Caki2 (cell line): Measurements from ENCODE around the gene COA1. TPM values are rescaled to one million over a fixed set of nuclear protein-coding genes. Genes with fewer than 3 reads are reported as not detected.
"Not testable (repeated sequence)": the region's sequence is repeated elsewhere in the genome, so short reads cannot be mapped to it uniquely, and the experiment has no call there.

Source experiments
- DNase-seq: peaks from one replicate; pipeline ENCODE4 v3.0.0-alpha.2; 2015; ENCODE audit warnings: low read depth
- in situ Hi-C: cut with HindIII; loops from 2 replicates; pipeline ENCODE4 v1.10.0; 2016; ENCODE audit warnings: low sequenced_read_pairs, low pct_unique_long_range_greater_than_20kb, mixed read lengths
- total RNA-seq: library from RNA; depleted of rRNA; stranded (reverse); fragments of >200 nt; shearing (Covaris generic); gene quantifications from 2 replicates; pipeline ENCODE4 v1.2.3, GENCODE V29; 2014; ENCODE audit warnings: low replicate concordance

COA1 gene
- total RNA-seq, 1 experiment from 2014 or later: 128 TPM

DNA sequence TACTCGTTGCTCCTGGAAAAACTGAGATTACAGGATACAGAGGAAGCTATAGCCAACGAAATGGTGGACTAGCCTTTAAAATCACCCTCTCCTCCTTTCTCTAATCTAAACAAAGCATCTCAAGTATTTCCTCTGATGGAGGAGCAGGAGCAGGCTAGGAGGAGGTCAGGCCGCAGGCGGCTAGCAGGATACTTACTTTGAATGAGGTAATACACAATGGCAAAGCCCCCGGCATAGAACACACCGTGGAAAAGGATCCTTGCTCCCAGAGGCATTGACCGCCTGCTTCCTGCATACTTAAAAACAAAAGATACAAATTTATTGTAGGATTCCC, 82.0 kb downstream of the COA1 start:
- DNase-seq: no peak
- in situ Hi-C loops: no loop called here

DNA sequence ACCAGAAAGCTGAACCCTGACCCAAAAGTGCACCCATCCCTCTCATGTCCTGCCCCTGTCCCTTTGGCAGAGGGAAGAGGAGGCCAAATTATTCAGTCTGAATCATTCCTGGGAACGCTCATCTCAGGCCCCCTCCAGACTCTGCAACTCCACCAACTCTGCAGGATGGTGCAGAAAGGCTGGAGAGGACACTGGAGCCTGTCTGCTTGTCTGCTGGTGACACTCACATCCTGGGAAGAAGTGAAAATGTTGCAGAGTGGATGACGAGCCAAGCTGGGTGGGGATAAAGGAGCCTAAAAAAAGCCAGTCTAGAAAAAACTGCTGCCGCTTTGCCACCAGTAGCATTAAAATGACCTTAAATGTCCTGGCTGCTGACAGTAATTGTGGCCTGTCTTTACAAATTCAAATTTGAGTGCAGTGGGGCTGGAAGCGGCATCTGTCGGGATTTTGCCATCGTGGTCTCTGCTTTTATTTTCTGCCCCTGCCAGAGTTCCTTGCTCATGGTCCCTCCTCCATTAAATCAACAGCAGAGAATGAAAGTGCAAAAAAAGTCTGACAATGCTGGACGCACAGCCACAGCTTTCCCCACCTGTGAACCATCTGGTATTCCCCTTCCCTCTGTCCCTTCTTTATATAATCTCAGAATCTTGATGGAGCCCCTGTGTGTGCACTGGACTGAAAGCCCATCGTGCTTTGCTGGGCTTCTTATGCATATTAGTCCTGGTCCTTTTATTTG, 82.6 kb downstream of the COA1 start:
- DNase-seq: no peak
- in situ Hi-C loops: no loop called here

DNA sequence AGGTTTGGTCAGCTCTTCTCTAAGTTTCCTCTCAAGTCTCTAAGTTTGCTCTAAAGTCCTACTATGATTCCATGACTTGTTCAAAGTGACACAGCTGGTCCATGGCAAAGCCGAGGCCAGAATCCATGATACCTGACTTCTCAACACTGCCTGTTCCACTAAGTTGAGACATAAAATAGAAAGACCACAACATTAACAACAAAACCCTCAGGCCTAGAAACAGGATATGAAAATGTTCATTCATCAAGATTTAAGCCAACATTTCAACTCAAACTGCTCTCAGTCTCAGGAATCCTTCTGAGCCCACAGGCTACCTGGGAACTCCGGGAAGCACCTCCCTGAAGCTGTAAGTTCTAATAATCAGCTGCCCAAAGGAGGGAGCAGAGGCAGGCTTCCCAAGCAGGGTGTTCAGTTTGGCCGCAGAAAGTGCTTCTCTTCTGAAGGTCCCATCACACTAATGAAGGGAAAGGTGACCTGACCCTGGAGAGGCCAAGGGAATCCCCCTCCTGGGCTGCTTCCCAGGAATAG, 83.6 kb downstream of the COA1 start:
- no peak for DNase-seq
- in situ Hi-C loops: no loop called here

DNA sequence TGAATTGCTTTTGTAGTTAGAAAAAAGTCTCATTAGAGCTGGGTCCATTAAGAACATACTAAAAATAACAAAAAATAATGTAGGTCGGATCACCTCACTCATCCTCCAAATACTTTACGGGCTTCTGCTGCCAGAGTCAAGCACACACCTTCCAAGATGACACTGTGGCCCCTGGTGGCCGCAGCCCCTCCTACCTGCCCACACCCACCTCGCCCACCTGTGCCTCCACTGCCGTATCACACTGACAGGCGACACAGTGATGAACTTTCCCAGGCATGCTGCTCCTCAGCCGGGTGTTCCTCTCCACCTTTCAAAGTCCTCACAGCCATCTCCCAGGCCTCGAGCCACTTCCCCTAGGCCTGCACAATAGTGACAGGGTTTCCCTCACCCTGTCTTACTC, 85.5 kb downstream of the COA1 start:
- DNase-seq: no peak
- in situ Hi-C loops: no loop called here

DNA sequence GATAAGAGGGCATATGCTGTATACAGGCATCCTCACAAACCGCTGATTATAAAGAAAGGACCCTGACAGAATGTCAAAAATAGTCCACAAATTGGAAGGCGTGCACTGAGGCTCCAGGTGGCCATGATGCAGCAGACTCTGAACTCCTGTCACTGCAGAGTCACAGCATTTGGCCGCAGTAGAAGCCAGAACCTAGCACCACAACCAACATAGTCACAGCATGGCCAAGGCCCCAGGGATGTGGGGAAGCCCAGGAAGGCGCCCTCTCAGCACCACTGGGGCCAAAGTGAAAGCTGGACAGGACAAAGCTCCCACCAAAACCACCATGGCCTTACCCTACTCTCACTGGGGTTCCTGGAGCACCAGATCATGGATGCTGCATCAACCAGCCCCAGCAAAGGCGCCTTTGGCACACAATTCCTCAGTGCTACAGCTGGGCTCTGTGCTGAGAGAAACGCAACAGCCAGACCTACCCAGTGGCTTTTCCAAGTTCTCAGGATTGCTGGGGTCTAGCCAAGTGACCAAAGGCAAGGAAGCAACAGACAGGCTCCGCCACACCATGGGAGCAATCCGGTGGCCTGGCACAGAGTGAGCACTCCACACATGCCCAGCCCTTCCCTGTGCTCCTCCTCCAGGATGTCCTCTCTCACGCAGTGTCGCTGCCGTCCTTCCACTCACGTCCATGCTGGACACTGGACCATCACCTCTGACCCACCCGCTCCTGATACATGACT, 86.3 kb downstream of the COA1 start:
- in situ Hi-C loops: no loop called here
- no peak for DNase-seq

DNA sequence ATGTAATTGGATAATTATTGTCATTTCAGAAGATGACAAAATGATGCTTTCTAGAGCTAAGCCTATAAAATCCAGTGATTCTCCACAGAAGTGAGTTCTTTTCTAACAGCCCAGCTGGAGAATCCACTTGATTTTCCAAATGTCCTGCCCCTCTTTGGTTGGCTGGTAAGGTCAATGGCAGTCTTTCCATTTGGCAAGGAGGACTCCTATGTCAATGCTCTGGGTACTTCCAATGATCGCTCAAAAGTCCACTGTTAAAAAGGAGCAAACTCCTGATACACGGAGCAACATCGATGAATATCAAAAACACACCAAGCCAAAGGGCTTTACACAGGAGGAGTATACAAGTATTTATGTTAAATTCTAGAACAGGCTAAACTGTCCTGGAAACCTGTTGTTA, 88.6 kb downstream of the COA1 start:
- no peak for DNase-seq
- in situ Hi-C loops: no loop called here

DNA sequence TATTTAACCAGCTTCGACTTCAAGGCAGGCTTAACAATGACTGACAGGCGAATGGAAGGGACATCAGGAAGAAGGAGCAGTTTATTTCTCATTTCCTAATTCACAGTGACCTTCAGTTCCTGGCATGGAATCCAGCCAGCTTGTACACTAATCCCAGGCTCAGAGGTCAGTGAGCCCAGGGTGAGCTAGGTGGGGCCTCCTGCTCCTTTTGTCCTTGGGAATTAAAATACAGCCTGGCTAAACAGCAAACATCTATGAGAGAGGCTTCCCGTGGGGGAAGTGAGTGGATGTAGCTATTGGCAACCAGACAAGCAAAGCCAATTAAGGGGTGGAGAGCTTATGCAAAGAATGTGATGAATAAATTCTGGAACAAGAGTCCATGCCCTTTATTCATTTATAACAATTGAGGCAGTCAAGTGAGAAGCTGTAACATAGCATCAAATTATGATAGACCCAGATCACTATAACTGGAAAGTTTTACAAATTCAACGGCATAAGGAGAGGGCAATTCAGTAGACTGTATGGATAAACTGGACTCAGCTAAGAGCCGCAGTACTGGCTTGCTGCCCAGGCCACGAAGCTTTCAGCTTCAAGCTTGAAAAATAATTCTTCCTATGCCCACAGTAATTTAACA, 89.3 kb downstream of the COA1 start:
- in situ Hi-C loops: no loop called here
- DNase-seq: peak; percentile 63

DNA sequence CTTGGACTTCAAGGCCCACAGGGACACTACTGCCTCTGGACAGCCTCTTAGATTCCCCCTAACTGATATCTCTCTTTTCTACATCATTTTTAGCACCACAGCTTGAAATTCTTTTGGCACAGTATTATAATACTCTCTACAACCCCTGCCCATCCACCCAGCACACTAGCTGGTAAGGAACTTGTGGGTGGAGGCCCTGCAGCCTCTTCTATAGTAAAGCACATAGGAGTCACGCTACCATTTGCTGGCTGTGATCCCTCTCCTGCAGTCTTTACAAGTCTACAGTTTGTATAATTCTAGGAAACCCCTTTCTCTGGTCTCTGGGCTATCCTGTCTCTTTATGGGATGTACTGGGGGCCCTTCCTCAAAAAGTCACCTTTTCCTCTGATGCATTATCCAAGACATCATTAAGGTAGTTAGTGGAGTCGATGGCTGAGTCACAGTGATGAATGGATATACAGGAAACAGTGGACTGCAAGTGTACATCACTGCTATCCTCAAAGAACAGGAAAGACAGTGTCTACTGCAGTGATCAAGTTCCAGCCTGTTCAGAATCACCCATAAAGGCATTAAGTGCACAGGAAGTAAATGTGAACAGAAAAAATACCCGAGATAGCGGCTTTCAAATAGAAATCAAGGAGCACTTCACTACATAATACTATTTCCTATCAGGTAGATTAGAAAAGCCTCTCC, 92.1 kb downstream of the COA1 start:
- in situ Hi-C loops: no loop called here
- no peak for DNase-seq

DNA sequence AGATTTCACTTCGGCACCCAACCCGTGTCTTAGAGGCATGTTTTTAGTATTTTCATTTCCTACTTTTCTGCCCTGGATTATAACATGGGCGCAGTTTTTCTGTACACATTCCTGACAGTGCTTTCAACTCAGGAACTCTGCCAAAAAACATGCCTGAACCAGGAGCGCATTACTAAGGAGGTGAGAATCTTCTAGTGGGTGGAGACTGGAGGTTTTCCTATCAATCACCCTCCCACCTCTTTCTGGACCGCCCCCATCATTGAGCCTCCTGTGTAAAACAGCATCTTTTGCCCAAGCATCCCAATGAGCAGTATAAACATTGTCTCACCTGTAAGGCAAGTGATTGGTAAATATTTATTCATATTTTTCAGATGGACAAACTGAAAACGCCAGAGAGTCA, 93.2 kb downstream of the COA1 start:
- no peak for DNase-seq

DNA sequence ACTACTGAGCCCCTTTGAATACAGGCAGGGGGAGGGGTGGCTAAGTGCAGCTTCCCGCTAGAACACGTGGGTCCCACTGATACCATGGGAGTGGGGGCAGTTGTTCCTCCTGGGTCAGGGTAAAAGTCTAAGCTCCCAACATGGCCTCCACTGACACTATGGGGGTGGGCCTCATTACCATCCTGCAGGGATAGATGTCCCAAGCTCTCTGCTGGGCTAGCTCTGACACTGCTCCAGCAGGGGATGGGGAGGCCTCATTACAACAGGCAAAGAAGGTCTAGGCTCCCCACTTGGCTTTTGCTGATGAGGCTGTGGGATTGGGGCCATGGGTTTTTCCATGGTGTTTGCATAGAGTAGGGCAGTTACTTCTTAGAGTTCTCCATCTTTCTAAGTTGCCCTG, 94.9 kb downstream of the COA1 start:
- DNase-seq: no peak
- in situ Hi-C loops: no loop called here

More for the DNA sequence above, 93.2 kb downstream of the COA1 start:
- in situ Hi-C loops: no loop called here

DNA sequence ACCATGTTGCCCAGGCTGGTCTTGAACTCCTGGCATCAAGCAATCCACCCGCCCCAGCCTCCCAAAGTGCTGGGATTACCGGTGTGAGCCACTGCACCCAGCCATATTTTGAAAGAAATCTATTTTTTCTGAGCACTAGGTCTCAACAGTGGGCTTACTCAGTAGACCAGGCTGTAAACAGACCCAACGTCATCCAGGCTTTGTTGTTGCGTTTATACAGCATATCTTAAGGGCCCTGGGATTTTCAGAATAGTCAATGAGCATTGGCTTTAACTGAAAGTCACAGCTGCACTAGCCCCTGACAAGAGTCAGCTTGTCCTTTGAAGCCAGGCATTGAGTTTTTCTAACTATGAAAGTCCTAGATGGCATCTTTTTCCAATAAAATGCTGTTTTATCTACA, 96.6 kb downstream of the COA1 start:
- in situ Hi-C loops: no loop called here
- DNase-seq: no peak

DNA sequence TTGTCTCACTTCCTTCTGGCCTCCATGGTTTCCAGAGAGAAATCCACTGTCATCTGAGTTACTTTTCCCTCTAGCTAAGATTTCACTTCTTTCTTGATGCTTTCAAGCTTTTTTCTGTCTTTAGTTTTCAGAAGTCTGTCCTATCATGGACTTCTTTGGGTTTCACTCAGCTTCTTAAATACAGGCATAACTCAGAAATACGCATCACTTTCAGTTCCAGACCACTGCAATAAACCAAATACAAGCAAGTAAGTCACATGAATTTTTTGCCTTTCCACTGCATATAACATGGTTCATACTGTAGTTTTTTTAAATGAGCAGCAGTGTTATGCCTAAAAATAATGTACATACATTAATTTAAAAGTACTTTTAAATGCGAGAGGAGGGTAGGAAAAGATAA, 97.8 kb downstream of the COA1 start:
- in situ Hi-C loops: no loop called here

DNA sequence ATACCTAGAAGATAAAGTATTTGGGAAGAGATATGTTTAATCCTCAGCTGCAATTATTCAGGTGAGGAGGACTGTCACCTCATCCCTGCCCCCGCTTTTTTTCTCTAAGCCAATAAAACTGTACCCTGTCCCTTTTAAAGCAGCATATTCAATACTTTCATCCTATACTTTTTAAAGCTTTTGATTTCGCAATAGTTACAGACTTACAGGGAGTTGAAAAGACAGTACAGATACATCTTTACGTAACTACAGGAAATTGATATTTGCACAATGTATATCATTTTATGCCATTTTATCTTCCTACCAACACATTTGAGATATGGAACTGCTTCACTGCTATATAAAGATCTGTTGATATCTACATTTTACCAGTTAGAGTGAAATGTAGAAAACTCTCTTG, 98.8 kb downstream of the COA1 start:
- no peak for DNase-seq
- in situ Hi-C loops: no loop called here

More for the DNA sequence above, 97.8 kb downstream of the COA1 start:
- DNase-seq: no peak

DNA sequence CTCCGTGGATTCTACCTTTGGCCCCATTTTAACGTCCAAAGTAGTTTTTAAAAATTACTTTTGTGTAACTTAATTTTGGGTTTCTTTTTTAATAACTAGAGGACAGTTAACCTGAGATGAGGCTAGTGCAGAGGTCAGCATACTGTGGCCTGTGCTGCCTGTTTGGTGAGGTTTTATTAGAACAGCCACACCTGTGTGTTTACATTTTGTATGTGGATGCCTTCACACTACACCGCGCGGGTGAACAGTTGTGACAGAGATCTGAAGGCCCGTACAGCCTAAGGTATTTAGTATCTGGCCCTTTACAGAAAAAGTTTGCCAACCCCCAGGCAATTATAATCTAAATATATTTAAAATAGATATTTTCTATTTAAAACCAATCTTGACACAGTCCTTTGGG, 99.5 kb downstream of the COA1 start:
- no peak for DNase-seq
- in situ Hi-C loops: no loop called here

DNA sequence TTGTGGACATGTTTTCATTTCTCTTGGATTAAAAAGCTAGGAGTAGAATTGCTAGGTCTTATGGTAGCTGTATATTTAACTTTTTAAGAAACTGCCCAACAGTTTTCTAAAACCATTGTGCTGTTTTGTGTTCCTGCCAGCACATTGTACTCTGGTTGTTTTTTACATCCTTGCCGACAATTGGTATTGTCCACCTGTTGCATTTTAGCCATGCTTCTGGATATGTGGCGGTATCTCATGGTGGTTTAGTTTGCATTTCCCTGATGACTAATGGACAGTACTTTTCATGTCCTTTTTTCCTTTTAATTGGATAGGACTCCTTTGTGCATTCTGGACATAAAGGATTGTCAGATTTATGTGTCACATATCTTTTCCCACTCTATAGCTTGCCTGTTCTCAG, 100.9 kb downstream of the COA1 start:
- in situ Hi-C loops: no loop called here
- no peak for DNase-seq

DNA sequence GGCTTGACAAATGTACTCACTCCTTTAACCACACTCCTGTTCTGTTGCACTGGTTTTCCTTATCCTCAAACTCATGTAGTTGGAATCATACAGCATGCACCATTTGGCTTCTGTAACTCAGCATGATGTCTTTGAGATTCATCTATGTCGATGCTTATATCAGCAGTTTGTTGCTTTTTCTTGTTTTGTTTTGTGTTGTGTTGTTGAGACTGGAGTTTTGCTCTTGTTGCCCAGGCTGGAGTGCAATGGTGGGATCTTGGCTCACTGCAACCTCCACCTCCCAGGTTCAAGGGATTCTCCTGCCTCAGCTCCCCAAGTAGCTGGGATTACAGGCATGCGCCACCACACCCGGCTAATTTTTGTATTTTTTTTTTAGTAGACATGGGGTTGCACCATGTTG, 101.5 kb downstream of the COA1 start:
- DNase-seq, in situ Hi-C loops: not testable (repeated sequence)

DNA sequence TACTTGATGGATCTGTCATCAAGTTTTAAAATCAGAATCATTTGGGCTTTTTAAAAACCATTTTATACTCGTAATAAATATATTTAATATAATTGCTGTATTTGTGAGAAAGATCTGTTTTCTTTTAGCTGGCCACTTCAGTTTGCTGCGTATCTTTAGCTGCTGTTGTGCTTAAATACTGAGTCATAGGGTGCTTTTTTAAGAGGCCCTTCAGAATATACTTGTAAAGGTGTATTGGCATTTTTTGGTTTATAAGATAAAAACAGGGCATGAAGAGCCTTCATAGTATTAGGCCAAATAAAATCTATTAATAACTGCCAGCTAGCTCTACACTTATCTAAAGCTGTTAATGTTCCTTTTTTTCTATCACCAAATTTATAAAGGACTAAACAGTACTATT, 102.6 kb downstream of the COA1 start:
- in situ Hi-C loops: no loop called here
- no peak for DNase-seq

DNA sequence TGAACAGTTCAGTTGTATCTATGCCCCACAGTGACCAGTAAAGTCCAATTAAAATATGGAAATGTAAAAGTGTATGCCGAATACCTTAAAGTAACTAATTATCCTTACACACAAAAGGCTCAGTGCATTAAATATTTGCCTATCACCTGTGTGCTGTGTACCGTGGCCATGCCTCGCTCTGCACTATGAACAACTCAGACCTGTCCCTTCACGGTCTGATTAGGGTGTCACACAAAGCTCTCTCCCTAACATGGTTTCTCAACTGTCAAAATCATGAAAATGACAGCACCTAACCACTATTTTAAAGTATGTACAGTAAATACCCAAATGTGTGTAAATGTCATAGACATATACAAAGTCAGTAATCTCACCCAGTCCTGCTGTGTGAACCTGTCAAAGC, 103.3 kb downstream of the COA1 start:
- DNase-seq: no peak
- in situ Hi-C loops: no loop called here

DNA sequence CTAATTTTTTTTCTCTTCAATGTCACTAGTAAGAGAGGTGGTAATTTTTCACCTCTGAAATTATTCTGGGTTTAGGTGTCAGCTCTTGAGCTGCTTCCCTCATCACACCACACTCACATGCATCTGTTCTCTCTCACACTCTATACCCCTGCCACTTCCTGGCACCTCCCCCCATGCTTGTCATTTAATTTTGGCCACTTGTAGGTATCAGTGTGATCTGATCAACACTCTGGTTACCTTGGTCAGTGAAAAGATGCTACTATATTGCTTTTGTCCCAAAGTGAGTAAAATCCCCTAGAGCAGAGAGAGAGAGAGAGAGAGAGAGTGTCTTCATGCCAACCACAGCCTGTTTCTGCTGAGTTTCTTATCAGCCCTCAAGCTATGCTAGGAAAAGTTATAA, 103.9 kb downstream of the COA1 start:
- in situ Hi-C loops: no loop called here

More for the DNA sequence above, 103.9 kb downstream of the COA1 start:
- no peak for DNase-seq
